Occipital lobe (tissue), 2 donors: ENCODE measurements around the gene GRIK3. TPM values are rescaled to one million over a fixed set of nuclear protein-coding genes. Genes with fewer than 3 reads are reported as not detected.
A peak's percentile ranks its signal among the peaks of the same experiment; 100 is the strongest.

ENCODE experiments used
- DNase-seq: peaks from one replicate; lab custom pipeline; 2025; lab: John Stamatoyannopoulos, UW
- total RNA-seq: library from RNA; depleted of rRNA; stranded (reverse); fragments of >200 nt; gene quantifications from one replicate; pipeline ENCODE4 v1.2.3, GENCODE V29; 2014

GRIK3 gene
- total RNA-seq, 1 donor from 2014 or later: 32.0 TPM

DNA sequence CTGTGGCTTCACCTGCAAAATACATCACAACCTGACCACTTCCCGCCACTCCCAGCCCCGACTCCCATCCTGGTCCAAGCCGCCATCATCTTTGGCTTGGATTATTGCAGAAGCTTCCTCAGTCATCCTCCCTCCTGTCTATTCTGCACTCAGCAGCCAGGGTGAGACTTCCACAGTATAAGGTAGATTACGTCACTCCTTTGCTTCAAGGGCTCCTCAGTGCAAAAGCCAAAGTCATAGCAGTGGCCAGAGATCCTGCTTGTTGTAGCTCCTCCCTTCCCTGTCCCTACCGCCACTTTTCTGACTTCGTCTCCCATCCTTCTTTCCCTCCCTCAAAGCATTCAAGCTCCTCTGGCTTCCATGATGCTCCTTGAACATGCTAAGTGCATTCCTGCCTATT lies 152.8 kb downstream of the GRIK3 start:
- DNase-seq: no peak

GRCh38 chr1:36881068-36881405 lies 153.3 kb downstream of the GRIK3 start:
- no peak for DNase-seq

- DNase-seq: no peak
Observed at GRCh38 chr1:36880155-36881067, 153.9 kb downstream of the GRIK3 start.

DNA sequence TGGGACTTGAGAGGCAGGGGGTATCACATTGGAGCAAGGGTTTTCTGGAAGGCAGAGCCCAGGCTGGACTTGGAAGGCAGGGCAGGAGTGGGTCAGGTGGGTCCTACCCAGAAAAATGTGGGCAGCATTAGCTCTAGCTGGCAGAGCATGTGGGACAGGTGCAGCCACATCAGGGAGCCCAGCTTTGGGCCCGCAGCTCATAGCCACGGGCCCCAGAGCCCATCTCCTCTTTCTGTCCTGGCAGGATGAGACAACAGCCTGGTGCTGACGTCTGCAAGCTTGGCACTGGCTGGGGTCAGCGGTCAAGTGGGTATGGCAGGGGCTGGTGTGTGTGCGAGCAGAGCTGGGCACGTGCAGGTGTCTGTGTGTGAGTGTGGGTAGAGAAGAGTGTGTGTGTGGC lies 154.7 kb downstream of the GRIK3 start:
- no peak for DNase-seq

- DNase-seq: no peak
Observed at GRCh38 chr1:36876990-36877389, 157.3 kb downstream of the GRIK3 start.

GRCh38 chr1:36874271-36875060 lies 159.8 kb downstream of the GRIK3 start:
- DNase-seq: no peak

DNA sequence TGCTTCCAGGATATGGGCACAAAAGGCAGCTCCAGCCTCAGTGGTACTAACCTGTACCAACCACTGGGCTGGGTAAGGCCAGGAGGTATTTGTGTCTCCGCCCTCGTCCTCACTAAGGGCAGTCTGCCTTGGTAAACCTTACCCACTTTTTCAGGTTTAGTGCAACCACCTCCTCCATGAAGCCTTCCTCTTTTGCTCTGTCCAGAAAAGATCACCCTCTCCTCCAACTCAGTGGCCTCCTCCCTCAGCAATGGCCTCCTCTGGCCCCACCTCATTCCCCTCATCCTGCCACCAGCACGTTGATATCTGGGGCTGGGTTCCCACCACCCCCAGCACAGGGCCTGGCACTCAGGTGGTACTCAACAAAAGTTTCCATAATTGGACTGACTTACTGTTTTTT lies 161.5 kb downstream of the GRIK3 start:
- DNase-seq: no peak

DNA sequence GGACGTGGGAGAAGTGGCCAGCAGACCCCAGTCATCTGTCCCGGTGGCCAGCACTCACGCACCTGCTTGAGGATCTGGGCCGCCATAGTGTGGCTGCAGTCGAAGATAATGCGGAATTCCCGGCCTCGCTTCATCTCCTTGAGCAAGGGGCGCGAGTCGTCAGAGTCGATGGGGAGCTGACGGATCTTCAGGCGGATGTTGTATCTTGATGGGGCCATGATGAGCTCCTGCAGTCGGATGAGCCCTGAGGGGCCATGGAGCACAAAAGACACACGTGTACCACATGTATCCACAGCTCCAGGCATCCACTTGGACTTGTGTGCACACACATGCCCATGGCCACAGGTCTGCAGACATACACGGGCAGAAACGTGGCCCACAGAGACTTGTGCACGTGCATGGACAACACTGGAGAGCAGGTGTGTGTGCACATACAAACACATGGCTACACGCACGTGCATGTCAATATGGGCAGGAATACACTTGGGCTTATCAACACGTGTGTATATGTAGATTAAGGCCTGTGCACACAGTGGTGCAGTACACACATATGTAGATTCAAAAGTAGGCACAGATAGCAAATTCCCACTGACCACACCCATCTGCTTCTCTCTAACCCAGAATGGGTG lies 162.1 kb downstream of the GRIK3 start:
- no peak for DNase-seq

- peak; percentile 79 for DNase-seq
Observed at GRCh38 chr1:36871146-36871971, 163.0 kb downstream of the GRIK3 start.

- no peak for DNase-seq
Observed at GRCh38 chr1:36869826-36870225, 164.5 kb downstream of the GRIK3 start.

DNA sequence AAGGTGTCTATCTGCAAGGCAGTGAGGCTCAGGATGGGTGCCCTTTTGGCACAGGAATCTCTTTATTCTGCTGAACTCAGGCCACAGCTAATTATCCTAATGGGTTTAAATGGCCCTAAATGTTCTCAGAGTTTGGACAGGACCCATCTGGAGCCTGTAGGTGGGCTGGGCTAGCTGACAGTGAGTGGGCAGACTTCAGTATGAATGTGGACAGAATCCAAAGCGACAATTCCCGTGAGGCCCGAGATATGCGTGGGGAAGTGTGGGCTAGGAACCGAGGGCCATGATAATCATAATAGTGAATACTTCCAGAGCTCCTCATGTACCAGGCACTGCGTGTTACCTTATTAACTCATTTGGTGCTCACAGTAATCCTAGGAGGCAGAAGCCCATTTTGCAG lies 165.3 kb downstream of the GRIK3 start:
- no peak for DNase-seq

GRCh38 chr1:36867575-36867974 lies 166.7 kb downstream of the GRIK3 start:
- no peak for DNase-seq

- no peak for DNase-seq
Observed at GRCh38 chr1:36866169-36866814, 168.0 kb downstream of the GRIK3 start.

- DNase-seq: no peak
Observed at GRCh38 chr1:36865602-36865900, 168.8 kb downstream of the GRIK3 start.

- no peak for DNase-seq
Observed at GRCh38 chr1:36864823-36865601, 169.3 kb downstream of the GRIK3 start.

DNA sequence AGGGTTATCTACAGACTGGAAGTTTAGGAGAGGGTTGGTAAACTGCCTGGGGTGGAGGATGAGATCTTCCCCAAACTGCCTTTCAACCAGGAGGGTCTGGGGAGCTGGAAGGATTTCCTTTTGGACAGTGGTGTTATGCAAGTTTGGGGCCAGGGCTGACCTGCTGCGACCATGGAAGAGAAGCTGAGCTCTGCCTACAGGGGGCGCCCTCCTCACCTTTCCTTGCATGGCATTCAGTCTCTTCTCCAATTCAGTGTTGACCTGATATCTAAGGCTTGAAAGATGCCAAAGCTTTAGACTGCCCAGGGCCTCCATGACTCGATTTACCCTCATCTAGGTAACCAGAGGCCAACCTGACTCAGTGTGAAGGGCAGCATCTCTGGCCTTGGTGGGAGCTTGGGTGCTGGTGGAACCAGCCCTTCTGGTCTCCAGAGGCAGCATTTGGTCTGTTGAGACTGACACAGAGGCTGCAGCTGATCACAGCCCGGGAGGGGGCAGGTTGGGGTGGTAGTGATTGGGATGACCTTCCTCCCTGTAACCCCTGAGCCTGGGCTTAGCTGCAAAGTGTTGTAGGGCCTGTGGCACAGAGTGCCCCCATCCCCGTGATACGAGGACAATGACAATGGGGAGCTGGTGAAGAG lies 170.0 kb downstream of the GRIK3 start:
- DNase-seq: no peak

- no peak for DNase-seq
Observed at GRCh38 chr1:36863500-36863899, 170.8 kb downstream of the GRIK3 start.

DNA sequence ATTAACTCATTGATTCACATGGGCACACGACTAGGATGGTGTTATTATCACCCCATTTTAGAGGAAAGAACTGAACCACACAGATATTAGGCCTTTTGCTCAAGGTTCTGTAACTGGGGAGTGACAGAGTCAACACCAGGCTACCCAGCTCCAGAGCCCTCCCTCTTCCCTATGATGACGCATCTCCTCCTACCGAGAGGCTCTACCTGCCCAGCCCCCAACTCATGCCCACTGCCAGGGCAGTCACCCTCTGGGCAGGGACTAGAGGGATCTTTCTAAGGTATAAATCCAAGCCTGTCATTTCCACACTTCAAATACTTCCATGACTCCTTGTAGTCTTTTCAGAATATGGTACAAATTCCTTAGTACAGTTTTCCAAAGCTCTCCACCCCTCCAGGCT lies 171.3 kb downstream of the GRIK3 start:
- DNase-seq: no peak

DNA sequence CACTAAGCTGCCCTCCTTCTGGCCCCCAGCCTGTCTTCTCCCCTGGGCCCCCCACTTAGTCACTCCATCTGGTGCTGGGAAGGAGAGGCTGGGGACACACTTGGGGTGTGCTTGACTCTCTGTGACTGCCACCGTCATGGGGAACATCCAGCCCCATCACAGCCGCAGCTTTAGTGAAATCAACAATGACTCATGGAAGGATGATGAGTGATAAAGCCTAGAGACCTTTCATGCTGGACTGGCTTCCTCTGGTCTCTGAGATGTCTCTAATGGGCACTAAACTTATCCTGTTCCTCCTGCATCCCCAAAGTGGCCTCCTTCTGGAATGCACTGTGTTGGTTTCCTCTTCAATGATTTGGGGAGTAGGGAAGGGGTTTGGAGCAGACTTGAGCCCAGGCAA lies 172.9 kb downstream of the GRIK3 start:
- no peak for DNase-seq

DNA sequence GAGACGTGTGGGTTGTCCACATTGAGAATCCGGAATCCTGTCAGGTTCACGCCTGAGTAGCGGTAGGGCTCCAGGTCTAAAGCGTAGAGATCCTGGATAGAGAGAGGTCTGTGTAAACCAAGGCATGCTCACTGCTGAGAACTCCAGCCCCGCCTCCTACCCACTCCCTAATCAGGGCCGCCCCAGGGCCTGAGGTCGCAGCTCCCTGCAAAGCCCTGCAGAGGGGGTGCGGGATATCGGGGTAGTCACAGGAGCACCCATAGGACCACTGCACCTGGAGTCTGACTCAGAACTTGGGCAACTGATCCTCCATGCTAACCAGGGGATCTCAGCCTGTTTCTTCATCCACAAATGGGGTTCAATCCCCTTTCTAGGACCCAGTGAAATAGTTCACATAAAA lies 174.4 kb downstream of the GRIK3 start:
- no peak for DNase-seq
